Karpas-422 (cell line): Measurements from ENCODE around the gene TSPO. TPM values are rescaled to one million over a fixed set of nuclear protein-coding genes. Genes with fewer than 3 reads are reported as not detected.

ENCODE experiments used
- DNase-seq: peaks from one replicate; pipeline ENCODE4 v3.0.0-alpha.2; 2015
- H2AFZ ChIP-seq: fragments of 200-600 bp; sonication (generic); 2 replicates; pipeline ENCODE4 v1.6.1; 2014; ENCODE audit warnings: antibody characterized with exemption, low read length, mixed read lengths
- H3K27ac ChIP-seq: fragments of 200-600 bp; sonication (generic); 2 replicates; pipeline ENCODE4 v1.5.1; 2014; ENCODE audit warnings: mild to moderate bottlenecking, low read length, moderate library complexity
- H3K27me3 ChIP-seq: fragments of 200-600 bp; sonication (generic); 2 replicates; pipeline ENCODE4 v1.6.1; 2014; ENCODE audit warnings: low read length, mixed read lengths
- H3K36me3 ChIP-seq: fragments of 200-600 bp; sonication (generic); 2 replicates; pipeline ENCODE4 v1.6.1; 2014; ENCODE audit warnings: low read length, mixed read lengths; ENCODE audit not compliant: insufficient read depth
- H3K4me1 ChIP-seq: fragments of 200-600 bp; sonication (generic); 2 replicates; pipeline ENCODE4 v1.6.1; 2014; ENCODE audit warnings: mild to moderate bottlenecking, low read length, mixed read lengths
- H3K4me2 ChIP-seq: fragments of 200-600 bp; sonication (generic); 2 replicates; pipeline ENCODE4 v1.6.1; 2014; ENCODE audit warnings: low read length, low read depth, mild to moderate bottlenecking; ENCODE audit not compliant: poor library complexity, severe bottlenecking
- H3K4me3 ChIP-seq: fragments of 200-600 bp; sonication (generic); 2 replicates; pipeline ENCODE4 v1.5.1; 2014; ENCODE audit warnings: mild to moderate bottlenecking, antibody characterized with exemption, low read length, mixed read lengths
- H3K79me2 ChIP-seq: fragments of 200-600 bp; sonication (generic); 2 replicates; pipeline ENCODE4 v1.6.1; 2014; ENCODE audit warnings: mild to moderate bottlenecking, low read length, mixed read lengths
- H3K9ac ChIP-seq: fragments of 200-600 bp; sonication (generic); 2 replicates; pipeline ENCODE4 v1.6.0; 2014; ENCODE audit warnings: low read length
- H3K9me2 ChIP-seq: fragments of 200-600 bp; sonication (generic), shearing (Covaris generic); replicated peaks from 2 replicates; pipeline ENCODE4 v1.6.0; 2014; ENCODE audit warnings: mild to moderate bottlenecking, low read length, moderate library complexity; ENCODE audit not compliant: insufficient read depth
- H3K9me3 ChIP-seq: fragments of 300-700, 200-600 bp; sonication (generic); 2 replicates; pipeline ENCODE4 v1.6.1; 2014; ENCODE audit warnings: low read length, mixed read lengths
- H4K20me1 ChIP-seq: fragments of 200-600 bp; sonication (generic); 2 replicates; pipeline ENCODE4 v1.6.1; 2014; ENCODE audit warnings: mild to moderate bottlenecking, antibody characterized with exemption, low read length, low read depth; ENCODE audit not compliant: insufficient read depth
- total RNA-seq: library from RNA; depleted of rRNA; stranded (reverse); fragments of >200 nt; shearing (Covaris generic); gene quantifications from 2 replicates; pipeline ENCODE4 v1.2.3, GENCODE V29; 2014; ENCODE audit warnings: low replicate concordance

Gene TSPO
- total RNA-seq, 1 experiment from 2014 or later = 3.8 TPM

DNA sequence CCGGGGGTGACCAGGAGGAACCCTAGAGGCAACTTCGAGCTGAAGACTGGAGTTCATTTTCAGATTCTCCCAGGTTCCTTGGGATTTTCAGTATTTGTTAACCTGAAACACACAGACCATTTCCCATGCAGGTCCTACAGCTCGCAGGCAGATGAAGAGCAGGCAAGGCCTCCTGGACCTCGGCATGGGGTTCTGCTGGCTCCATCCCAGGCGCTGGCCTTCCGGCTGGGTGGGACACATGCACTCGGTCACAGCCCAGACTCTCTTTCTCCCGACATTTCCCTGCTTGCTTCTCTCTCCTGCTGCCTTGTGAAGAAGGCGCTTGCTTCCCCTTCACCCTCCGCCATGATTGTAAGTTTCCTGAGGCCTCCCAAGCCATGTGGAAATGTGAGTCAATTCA, 51.0 kb downstream of the TSPO start:
- Histone ChIP-seq H3K79me2 (no peaks in the 10 kb centered on the region), H3K4me2 (no peak overlapping the region), H3K27me3 (no peaks in the 10 kb centered on the region), H3K36me3 (no peaks in the 10 kb centered on the region), H3K9ac (no peak overlapping the region), H3K4me3 (no peak overlapping the region), H2AFZ (no peak overlapping the region), H3K9me2 (no peaks in the 10 kb centered on the region), H3K9me3 (no peaks in the 10 kb centered on the region), H3K4me1 (no peaks in the 10 kb centered on the region), H3K27ac (no peak overlapping the region), H4K20me1 (no peaks in the 10 kb centered on the region)
- no peak for DNase-seq

GRCh38 chr22:43202756-43203410, 51.5 kb downstream of the TSPO start:
- Histone ChIP-seq H3K27ac (no peak overlapping the region), H3K9ac (no peak overlapping the region), H3K27me3 (no peaks in the 10 kb centered on the region), H3K79me2 (no peaks in the 10 kb centered on the region), H3K4me2 (no peak overlapping the region), H3K9me2 (no peaks in the 10 kb centered on the region), H2AFZ (no peak overlapping the region), H3K4me3 (no peak overlapping the region), H3K36me3 (no peaks in the 10 kb centered on the region), H3K4me1 (no peaks in the 10 kb centered on the region), H3K9me3 (no peaks in the 10 kb centered on the region), H4K20me1 (no peaks in the 10 kb centered on the region)
- DNase-seq = no peak

GRCh38 chr22:43203471-43203981, 52.2 kb downstream of the TSPO start:
- H3K36me3 ChIP-seq = no peaks in the 10 kb centered on the region
- H3K4me2 ChIP-seq = no peak overlapping the region

GRCh38 chr22:43205261-43205691, 53.9 kb downstream of the TSPO start:
- H3K27ac ChIP-seq = no peak overlapping the region

More at GRCh38 chr22:43203471-43203981, 52.2 kb downstream of the TSPO start:
- Histone ChIP-seq H3K27me3 (no peaks in the 10 kb centered on the region), H3K4me1 (no peaks in the 10 kb centered on the region), H3K27ac (no peak overlapping the region), H3K79me2 (no peaks in the 10 kb centered on the region), H4K20me1 (no peaks in the 10 kb centered on the region), H3K9ac (no peak overlapping the region), H2AFZ (no peak overlapping the region), H3K9me3 (no peaks in the 10 kb centered on the region), H3K4me3 (no peak overlapping the region), H3K9me2 (no peaks in the 10 kb centered on the region)
- DNase-seq = no peak

DNA sequence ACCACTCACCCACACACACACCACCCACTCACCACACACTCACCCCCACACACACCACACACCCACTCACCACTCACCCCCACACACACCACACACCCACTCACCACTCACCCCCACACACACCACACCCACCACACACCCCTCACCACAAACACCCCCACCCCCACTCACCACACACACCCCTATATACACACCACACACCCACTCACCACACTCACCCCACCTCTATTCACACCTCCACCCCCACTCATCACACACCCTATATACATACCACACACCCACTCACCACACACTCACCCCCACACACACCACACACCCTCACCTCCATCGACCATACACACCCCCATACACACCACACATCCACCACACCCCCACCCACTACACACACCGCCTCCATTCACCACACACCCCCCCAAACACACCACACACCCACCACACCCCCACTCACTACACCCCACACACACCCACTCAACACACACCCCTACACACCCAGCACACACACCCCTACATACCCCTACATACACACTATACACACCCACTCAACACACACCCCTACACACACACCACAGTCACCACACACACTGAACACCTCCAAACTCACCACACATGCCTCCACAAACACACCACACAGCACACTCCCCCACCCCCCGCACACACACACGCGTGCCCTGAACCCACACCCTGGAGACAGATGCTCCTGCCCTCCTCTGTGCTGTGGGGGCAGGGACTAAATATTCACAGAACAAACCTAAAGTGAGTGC, 54.6 kb downstream of the TSPO start:
- no peak for DNase-seq
- Histone ChIP-seq H3K4me1 (no peaks in the 10 kb centered on the region), H3K4me2 (no peak overlapping the region), H2AFZ (no peak overlapping the region), H3K9me3 (no peaks in the 10 kb centered on the region), H3K9ac (no peak overlapping the region), H3K79me2 (no peaks in the 10 kb centered on the region), H3K4me3 (no peak overlapping the region), H3K27me3 (no peaks in the 10 kb centered on the region), H4K20me1 (no peaks in the 10 kb centered on the region), H3K9me2 (no peaks in the 10 kb centered on the region), H3K27ac (no peak overlapping the region), H3K36me3 (no peaks in the 10 kb centered on the region)

More at GRCh38 chr22:43205261-43205691, 53.9 kb downstream of the TSPO start:
- Histone ChIP-seq H3K9ac (no peak overlapping the region), H3K4me2 (no peak overlapping the region), H3K27me3 (no peaks in the 10 kb centered on the region), H3K4me3 (no peak overlapping the region), H3K79me2 (no peaks in the 10 kb centered on the region), H3K9me2 (no peaks in the 10 kb centered on the region), H3K36me3 (no peaks in the 10 kb centered on the region), H3K4me1 (no peaks in the 10 kb centered on the region), H4K20me1 (no peaks in the 10 kb centered on the region), H3K9me3 (no peaks in the 10 kb centered on the region), H2AFZ (no peak overlapping the region)
- DNase-seq = no peak

DNA sequence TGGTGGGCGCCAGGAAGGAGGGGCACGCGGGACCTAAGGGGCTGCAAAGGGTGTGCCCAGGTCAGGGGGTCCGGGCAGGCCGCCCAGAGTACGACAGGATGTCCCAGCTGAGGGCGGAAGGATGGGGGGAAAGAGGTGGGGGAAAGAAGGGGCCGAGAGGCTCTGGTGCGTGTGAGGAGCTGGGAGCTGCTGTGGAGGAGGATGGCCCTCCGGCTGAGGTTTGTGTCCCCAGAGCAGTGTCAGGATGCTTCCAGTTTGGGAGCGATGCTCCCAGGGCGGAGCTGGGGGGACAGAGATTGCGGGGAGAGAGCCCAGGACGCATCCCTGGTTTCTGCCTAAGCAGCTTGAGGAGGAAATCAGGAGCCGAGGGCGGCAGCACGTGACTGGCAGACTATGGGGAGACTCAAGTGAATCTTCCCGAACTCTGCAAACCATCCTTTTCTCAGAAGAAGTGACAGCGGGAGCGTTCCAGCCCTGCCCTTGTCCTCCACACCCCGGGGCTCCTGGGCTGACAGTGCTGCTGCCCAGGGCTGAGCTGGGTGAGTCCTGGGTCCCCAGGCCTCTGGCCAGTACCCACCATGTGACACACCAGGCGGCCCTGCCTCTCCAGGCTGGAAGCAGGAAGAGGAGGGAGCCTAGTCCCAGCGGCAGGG, 55.3 kb downstream of the TSPO start:
- Histone ChIP-seq H3K27ac (no peak overlapping the region), H3K4me2 (no peak overlapping the region), H3K36me3 (no peaks in the 10 kb centered on the region), H3K9me3 (no peaks in the 10 kb centered on the region), H4K20me1 (no peaks in the 10 kb centered on the region), H2AFZ (no peak overlapping the region), H3K79me2 (no peaks in the 10 kb centered on the region), H3K4me1 (no peaks in the 10 kb centered on the region), H3K27me3 (no peaks in the 10 kb centered on the region), H3K9me2 (no peaks in the 10 kb centered on the region), H3K9ac (no peak overlapping the region), H3K4me3 (no peak overlapping the region)
- no peak for DNase-seq

GRCh38 chr22:43207386-43207785, 56.0 kb downstream of the TSPO start:
- Histone ChIP-seq H3K4me2 (no peak overlapping the region), H3K79me2 (no peaks in the 10 kb centered on the region), H3K27ac (no peak overlapping the region), H4K20me1 (no peaks in the 10 kb centered on the region), H3K36me3 (no peaks in the 10 kb centered on the region), H3K9me2 (no peaks in the 10 kb centered on the region), H3K4me3 (no peak overlapping the region), H3K9me3 (no peaks in the 10 kb centered on the region), H3K4me1 (no peaks in the 10 kb centered on the region), H3K9ac (no peak overlapping the region), H2AFZ (no peak overlapping the region), H3K27me3 (no peaks in the 10 kb centered on the region)
- DNase-seq = no peak
